A172 (cell line): ENCODE data around the gene LIPM. TPM values are rescaled to one million over a fixed set of nuclear protein-coding genes. Genes with fewer than 3 reads are reported as not detected.
"Not testable (repeated sequence)": the region's sequence is repeated elsewhere in the genome, so short reads cannot be mapped to it uniquely, and the experiment has no call there.

Experiments
- DNase-seq: peaks from one replicate; pipeline ENCODE4 v3.0.0-alpha.2; 2015; ENCODE audit warnings: low spot score
- total RNA-seq: library from RNA; depleted of rRNA; stranded (reverse); fragments of >200 nt; shearing (Covaris generic); gene quantifications from 2 replicates; pipeline ENCODE4 v1.2.3, GENCODE V29; 2014

The LIPM gene
- total RNA-seq, 1 experiment from 2014 or later, result not detected

DNA sequence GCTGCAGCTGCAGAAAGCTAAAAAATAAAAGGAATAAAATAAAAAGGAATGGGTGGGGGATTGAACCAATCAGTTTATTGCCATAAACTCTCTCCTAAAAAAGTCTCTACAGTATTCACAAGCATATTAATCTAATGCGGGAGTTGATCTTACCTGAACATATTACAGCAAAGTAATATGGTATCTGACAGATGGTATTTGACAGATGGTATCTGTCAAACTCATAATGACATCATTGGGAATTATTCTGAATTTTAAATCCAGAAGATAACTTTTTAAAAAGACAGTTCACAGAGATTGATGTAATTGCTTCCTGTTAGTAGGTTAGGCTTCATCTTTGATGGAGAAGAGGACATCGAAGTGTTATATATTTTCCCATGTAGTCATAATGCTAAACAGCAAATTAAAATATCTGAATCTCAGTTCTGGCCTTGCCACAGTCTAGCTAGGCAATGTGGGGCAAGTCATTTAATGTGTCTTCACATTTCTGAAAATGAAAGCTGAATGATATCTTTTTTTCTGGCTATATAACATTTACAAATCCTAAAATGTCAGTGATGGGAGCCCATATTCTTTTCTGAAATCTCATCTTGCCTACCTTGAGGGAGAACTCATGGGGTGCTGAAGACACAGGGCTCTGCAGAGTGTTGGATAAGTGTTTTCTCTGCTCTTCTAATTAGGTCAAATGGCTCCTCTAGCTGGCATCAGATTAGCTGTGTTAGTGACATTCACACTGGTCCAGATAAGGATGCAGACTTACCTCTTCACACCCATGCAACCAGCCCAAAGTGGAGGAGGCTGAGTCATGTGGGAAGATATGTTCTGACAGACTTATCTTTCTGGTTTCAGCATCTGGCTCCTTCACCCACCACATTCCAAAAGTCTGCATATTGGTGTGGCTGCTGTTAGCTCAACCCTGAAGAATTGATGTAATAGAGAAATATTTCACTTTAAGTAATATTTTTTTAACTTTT is 2.1 kb upstream of the LIPM start:
- peak; percentile 33 for DNase-seq

DNA sequence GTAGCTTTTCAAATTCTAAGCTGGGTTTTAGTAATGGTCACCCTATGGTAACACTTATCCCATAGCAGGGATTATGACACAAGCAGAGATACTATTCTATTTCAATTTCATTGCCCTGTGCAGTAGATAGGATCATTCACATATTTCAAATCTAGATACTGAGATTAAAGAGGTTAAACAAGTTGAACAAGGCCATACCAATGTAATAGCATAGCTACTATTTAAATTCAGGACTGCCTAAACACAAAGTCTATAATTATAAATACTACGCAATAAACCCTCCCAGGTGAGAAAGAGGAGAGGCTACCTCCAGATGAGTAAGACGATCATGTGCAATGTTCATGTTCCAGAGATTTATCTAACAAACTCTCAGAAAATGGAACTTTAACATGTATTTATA is 1.1 kb downstream of the LIPM start:
- no peak for DNase-seq

DNA sequence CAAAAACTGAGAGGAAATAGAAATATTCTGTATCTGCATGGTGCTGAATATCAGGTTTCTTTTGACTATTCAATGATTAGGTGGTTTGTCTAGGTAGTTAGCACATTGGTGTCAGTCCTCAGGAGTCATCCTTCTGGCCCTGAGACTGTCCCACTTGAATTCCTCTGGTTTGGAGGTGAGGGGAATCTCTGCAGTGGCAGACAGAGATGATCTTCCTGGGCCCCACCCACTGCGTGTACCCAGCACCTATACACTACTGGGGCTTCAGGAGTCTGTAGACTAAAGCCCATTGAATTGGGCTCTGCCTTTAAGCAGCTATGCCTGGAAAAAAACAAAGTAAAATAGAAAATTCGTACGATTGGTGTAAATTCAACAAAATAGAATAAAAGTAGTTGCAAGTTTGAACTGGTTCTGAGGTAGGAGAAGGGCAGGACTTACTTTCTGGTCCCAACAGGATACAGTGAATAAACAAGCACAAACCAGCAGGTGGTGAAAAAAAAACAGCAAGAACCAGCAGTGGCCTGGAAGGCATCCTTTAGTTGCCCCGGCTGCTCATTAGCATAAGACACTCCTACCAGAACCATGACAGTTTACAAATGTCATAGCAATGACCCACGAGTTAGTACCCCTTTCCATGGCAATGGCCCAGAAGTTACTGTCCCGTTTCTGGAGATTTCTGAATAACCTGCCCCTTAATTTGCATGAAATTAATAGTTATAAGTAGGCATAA is 1.7 kb downstream of the LIPM start:
- DNase-seq, result no peak

DNA sequence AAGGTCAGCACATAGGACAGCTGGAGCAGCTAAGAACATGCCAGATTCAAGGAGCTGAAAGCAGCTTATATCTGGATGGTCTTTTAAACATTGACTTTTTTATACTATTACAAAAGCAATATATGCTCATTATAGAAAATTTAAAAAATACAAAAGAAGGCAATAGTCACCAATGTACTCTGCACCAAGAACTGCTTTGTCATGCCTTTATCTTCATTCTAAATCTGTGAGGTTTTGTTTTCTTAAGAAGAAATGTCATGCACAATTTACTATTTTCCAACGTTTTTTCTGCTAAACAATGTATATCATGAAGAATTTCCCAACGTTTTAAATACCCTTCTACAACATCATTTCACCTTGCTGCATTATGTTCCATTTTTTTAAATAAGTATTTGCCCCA is 2.8 kb downstream of the LIPM start:
- no peak for DNase-seq

DNA sequence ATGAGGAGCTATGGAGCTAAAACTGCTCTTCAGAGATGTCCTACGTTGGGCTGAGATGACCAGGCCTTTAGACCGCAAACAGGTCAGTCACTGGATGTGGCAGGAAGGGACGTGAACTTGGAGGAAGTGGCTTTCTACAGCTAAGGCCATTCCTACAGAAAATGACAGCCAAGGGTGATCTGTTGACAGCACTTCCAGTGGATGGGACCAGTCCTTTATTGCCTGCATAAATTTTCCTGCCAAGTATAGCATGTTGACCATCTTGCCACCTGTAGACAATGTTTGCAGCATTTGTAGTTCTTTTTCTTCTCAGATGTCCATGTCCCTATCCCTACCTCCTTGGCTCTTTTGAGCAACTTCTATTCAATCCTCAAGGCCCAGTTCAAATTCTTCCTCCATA is 3.4 kb downstream of the LIPM start:
- no peak for DNase-seq

DNA sequence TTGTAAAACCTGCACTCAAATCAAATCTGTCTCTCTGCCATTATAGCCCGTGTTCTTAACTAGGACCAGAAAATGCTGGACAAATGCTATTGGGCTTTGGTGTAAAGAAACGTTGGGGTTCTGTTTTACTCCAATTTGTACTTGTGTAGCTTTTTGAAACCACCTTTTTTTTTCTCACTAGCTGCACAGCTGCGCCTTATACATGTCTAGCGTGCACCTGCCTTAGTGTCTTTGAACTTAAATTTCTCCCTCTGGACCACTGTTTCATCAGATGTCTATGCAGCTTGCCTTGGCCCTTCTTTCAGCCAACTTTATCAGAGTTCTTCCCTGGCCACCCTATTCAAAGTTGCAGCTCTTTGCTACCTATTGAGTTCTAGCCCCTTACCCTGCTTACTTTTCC is 7.1 kb downstream of the LIPM start:
- no peak for DNase-seq

DNA sequence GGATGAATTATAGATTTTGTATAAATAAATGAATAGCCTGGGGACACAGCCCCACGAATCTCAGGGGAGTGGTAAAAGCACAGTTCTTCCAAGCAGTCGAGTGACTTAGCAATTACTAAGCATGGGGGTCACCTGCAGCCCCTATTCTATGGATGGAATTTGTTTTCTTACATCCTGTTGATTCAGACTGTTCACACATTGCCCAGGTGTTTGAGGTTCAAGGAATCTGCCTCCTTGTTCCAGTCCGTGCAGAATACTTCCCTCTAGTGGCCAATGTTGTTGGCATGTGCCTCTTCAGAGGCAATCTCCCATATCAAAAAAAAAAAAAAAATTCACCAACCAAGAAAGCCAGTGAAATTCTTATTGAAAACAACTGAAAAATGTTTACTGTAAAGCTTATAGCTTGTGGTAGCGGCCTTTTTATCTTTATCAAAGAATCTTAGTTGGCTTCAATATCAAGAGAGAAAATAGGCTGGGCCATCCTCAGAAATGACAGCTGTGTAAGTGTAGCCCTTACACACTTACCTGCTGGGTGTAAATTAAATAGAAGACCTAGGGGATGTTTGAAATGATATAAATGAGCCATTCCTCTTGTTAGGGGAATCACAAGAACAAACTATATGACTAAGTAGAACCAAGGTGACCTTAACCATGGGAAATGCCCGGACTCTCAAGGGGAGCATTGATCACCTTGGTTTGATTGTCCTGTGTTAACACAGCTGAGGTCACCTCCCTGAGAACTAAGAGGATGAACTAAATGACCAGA is 7.8 kb downstream of the LIPM start:
- peak; percentile 52 for DNase-seq

DNA sequence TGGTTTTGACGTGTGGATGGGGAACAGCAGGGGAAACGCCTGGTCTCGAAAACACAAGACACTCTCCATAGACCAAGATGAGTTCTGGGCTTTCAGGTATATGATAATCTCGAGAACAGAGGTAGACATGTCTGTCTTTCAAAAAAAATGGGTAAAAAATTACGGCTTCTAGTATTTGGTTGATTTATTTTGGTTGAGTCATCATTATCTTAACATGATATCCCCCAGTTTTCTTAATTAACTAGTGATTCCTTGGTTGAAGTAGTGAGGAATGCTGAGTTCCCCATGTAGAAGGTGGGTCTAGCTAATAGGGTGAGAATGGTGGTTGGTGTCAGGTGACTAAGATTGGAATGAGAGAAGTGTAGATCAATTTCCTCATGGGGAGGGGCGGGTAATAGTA is 10.7 kb downstream of the LIPM start:
- no peak for DNase-seq

DNA sequence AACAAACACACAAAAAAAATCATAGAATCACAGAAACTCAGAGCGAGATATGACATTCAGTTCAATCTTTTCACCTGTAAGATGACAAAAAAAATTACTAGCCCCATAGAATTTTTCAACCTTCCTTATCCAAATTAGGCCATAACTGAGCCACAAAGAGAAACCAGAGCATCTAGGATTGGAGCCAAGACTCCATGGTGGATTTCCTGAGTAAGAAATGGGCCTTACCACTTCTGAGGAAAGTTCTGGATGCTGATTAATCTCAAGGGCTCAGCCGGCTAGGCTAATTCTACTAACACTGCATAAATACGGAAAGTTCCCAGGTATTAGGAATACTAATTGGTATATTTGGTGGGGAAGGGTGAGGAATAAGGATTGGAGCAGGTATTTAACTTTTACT is 16.8 kb downstream of the LIPM start:
- no peak for DNase-seq

DNA sequence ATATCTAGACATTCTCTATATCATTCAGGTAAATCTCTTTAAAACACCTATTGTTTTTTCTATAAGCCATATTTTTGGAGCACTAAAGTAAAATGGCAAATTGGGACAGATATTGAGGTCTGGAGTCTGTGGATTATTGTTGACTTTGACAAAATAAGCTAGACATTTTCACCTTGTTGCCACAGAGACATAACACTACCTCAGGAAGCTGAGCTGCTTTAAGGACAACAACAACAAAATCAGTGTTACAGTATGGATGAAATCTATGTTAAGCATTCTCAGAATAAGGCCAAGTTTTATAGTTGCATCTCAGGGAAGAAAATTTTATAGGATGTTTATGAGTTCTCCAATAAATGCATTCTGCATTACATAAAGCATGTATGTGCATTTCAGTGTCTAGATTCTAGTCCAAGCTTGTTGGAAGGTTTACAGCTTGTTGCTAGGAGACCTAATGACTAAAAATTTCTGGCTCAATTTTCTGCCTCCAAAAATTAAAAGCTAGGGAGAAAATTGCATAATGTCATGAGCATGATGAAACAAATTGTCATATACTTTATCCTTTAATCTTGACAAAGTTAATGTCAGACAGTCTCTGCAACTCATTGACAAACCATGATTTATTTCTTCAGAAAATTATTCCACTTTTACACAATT is 18.3 kb downstream of the LIPM start:
- DNase-seq, result no peak

DNA sequence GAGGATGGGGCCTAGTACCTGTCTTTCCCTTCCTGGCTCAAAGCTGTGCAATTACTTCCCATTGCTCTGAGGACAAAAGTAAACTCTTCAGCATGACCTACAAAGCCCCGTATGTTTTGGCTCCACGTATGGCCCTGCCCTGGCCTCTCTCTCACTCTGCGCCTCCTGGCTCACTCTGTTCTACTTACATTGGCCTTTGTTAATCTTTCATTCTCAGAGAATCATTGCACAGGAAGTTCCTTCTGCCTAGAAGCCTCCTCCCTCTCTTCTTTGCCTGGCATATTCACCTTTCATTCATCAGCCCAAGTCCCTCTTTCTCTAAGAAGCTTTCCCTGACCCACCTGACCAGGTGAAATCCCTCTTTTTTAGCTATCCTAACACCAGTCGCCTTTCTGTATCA is 23.9 kb downstream of the LIPM start:
- DNase-seq, result no peak

DNA sequence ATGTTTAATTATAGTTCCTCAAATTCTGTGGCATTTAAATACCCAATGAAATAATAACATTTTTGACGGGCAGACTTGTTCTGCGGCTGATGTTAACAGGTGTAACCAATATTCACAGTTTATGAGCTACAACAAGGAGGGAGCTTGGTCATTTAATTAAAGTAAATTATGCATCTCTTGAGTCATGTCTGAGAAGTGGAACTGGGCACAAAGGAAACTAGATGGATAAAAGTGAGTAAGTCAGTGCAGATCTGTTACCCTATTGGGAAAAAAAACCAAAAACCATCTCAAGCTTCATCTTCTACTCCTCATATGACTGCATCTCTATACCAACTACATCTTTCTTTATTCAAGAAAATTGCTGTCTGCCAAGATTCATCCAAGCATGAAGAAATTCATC is 25.1 kb downstream of the LIPM start:
- no peak for DNase-seq

DNA sequence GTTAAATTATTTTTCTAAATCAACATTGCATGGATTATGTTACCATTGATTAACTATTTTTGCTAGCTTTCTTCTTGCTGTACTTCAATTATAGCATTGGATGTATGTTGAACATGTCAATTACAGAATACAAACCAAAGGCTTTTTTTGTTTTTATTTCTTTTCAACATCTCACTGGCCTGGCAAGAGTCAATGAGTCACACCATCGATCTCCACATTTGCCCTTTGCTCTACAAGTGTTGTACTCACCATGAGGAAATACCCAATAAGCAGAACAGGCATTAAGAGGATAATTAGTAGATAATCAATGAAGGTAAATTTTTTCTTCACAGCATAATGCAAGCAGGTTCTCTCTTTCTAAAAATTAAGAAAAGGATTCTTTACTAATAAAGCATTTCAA is 25.8 kb downstream of the LIPM start:
- no peak for DNase-seq

DNA sequence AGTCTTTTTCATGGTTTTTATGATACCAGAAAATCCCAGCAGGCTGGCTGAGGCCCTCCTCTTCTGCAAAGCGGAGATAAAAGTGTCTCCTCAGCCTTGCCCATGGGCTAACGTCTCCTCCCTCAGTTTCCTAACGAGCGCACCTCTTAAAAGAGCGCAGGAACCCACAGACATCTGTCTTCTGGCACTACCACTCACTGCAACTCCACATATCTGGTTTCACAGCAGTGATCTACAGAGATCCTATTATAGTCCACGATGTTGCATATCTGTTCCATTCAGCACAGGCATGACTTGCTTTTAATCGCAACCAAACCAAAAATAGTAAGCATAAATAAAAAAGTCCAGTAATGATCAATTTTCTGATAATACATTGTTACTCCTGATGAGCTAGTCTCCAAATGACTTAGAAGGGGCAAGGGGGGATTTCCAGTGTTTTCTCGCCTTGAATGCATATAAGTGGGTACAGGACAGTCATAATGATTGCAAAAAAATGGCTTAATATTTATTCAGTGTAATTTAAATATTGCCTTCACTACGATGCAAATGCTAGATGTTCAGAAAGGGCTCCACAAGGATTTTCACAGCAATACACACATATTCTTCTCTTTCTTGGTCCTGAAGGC is 28.2 kb downstream of the LIPM start:
- DNase-seq, result no peak

DNA sequence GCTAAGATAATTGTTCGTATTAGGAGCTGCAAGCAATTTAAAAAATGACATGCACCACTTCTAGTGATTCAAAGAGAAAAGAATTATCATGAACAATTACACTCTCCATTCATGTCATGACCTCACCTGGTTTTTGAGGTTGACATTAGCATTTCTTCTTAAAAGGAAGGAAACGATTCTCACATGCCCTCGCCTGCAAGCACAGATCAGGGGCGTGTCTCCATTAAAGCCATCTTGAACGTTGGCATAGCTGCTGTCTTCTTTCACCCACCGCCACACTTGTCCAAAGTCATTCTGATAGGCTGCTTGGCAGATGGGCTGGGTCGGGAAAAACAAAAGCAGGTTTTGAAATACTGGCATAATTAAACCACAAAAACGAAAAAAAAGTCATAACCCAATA is 29.2 kb downstream of the LIPM start:
- DNase-seq, result no peak

DNA sequence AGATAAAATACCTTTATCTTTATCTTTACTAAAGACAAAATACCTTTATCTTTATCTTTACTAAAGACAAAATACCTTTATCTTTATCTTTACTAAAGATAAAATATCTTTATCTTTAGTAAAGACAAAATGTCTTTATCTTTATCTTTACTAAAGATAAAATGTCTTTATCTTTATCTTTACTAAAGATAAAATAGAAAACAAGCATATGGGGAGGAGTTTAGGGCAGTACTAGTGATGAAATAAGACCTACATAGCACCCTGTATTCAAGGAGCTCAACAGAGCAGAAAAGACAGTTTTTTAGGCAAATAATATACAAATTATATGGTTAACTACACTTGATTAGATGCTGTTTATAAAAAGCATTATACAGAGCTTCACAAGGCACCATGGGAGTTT is 29.8 kb downstream of the LIPM start:
- no peak for DNase-seq

DNA sequence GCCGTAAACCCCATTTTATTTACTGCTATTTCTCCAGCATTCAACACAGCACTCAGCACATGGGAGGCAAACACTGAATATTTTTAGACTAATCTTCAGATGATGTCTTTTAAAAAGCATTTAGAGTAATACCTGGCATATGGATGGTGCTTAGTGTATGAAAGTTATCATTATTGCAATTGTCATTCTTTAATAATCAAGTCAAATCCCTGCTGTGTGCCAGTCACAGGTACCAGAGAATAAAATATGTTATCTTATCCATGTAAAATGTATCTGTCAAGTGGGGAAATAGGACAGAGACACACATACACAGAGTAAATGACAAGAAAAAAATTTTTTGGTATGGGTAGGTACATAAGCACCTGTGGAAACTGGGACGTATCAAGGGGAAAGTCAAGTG is 30.6 kb downstream of the LIPM start:
- no peak for DNase-seq

DNA sequence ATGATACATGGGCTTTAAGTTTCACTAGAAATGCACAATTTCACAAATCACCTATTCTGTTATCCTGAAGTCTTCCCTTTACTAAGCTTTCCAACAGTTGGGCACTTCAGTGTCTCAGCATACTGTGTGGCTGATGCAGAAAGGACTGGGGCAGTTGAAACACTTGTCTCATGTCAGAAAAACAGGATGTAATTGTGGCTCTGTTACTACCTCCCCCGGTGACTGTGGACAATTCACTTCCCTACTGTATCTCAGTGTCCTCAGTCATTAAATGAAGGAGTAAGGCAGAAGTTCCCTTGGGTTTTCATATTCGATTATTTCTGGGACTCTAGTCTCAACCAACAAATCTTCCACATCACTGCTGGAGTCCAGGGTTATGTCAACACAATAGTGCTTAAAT is 31.2 kb downstream of the LIPM start:
- DNase-seq, result no peak

DNA sequence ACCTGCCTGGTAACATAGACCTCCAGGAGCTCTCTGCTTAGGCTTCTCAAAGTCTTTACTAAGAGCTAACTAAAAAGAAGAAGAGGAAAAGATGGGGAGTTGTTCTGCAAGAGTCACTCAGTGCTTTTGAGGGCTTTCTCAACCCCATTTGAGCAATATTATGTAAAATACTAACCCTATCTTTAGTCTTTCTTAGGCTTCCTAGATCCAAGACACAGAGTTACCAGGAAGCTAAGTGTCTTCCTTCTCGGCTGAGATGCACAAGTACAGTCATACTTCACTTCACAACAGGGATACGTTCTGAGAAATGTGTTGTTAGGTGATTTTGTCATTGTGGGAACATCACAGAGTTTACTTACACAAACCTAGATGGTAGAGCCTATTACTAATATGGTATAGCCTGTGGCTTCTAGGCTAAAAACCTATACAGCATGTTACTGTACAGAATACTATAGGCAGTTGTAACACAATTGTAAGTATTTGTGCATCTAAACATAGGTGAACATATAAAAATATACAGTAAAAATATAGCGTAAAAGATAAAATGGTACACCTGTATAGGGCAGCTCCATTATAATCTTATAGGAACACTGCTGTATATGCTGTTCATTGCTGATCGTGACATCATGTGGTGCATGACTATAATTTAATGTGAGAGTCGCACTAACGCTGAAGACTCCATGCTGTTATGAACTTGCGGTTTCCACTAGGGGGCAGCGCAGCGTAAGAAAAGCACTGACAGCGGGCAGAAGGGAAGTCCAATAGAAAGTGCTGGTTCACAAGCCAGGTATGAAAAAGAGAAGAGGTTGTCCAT is 32.8 kb downstream of the LIPM start:
- DNase-seq, result peak; percentile 75

DNA sequence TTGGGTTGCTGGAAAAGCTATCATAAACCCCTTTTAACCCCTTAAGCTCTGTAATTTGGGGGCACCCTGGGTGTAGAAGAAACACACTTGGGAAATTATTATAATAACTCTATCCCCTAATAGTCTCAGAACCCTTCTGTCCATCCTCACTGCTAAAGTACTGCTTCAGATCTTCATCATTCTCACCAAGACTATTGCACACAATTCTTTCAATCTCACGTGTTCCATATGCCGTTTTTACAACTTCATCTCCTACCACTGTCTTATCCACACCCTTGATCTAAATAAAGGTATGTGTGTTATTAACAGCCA is 33.3 kb downstream of the LIPM start:
- DNase-seq, result no peak

DNA sequence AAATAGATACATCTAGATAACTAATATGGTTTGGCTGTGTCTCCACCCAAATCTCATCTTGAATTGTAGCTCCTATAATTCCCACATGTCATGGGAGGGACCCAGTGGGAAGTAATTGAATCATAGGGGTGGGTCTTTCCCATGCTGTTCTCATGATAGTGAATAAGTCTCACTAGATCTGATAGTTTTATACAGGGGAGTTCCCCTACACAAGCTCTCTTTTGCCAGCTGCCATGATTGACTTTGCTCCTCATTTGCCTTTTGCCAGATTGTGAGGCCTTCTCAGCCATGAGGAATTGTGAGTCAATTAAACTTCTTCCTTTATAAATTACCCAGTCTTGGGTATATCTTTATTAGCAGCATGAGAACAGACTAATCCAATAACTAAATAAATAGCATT is 35.1 kb downstream of the LIPM start:
- DNase-seq, result not testable (repeated sequence)
